Spleen (tissue), 11 donors: Measurements from ENCODE around the gene MRS2. TPM values are rescaled to one million over a fixed set of nuclear protein-coding genes. Genes with fewer than 3 reads are reported as not detected.

Source experiments
- DNase-seq: peaks from one replicate; pipeline ENCODE4 v3.0.0-alpha.2; 2020
- H3K27ac ChIP-seq, 8 donors: fragments of 200-600 bp; sonication (generic) in 7 of 8; 1 replicate in 4 of 8; 2 replicates in 4 of 8; pipeline versions ENCODE4 v1.5.0 to v1.8.0; 2016 to 2021; ENCODE audit warnings: inconsistent platforms in 4 of 8, mild to moderate bottlenecking in 4 of 8, moderate library complexity in 1 of 8
- H3K27me3 ChIP-seq, 7 donors: fragments of 200-600 bp; sonication (generic) in 6 of 7; replicated peaks in 1 of 7; 1 replicate in 4 of 7; 2 replicates in 3 of 7; pipeline versions ENCODE4 v1.5.0 to v1.8.0; 2016 to 2021; ENCODE audit warnings: inconsistent platforms in 3 of 7, mild to moderate bottlenecking in 1 of 7
- H3K36me3 ChIP-seq, 6 donors: fragments of 200-600 bp; sonication (generic) in 5 of 6; 1 replicate in 4 of 6; 2 replicates in 2 of 6; pipeline versions ENCODE4 v1.5.0 to v1.8.0; 2016 to 2021; ENCODE audit warnings: inconsistent platforms in 2 of 6
- H3K4me1 ChIP-seq, 6 donors: fragments of 200-600 bp; sonication (generic) in 5 of 6; 1 replicate in 3 of 6; 2 replicates in 3 of 6; pipeline versions ENCODE4 v1.5.0 to v1.8.0; 2016 to 2021; ENCODE audit warnings: inconsistent platforms in 3 of 6
- H3K4me3 ChIP-seq, 8 donors: fragments of 200-600 bp; sonication (generic) in 7 of 8; 1 replicate in 4 of 8; 2 replicates in 4 of 8; pipeline versions ENCODE4 v1.5.0 to v1.8.0; 2016 to 2021; ENCODE audit warnings: inconsistent platforms in 4 of 8, mild to moderate bottlenecking in 4 of 8, moderate library complexity in 2 of 8
- H3K9me3 ChIP-seq, 8 donors: fragments of 200-600 bp; sonication (generic) in 7 of 8; 1 replicate in 4 of 8; 2 replicates in 4 of 8; pipeline versions ENCODE4 v1.5.0 to v1.8.0; 2016 to 2021; ENCODE audit warnings: inconsistent platforms in 4 of 8
- CTCF ChIP-seq, 11 experiments: fragments of 200-600 bp in 7 of 11; fragments of 450-650 bp in 4 of 11; sonication (generic) in 4 of 11; IDR thresholded peaks in 8 of 11; conservative IDR thresholded peaks in 3 of 11; 1 replicate in 7 of 11; 2 replicates in 4 of 11; pipeline versions ENCODE4 v1.4.0 to v1.8.0; 2016 to 2021; ENCODE audit warnings: antibody characterized with exemption in 11 of 11, inconsistent platforms in 4 of 11, mild to moderate bottlenecking in 1 of 11
- POLR2A ChIP-seq, 3 donors: fragments of 450-650 bp; IDR thresholded peaks; one replicate each; pipeline ENCODE4 v1.5.1; 2017; ENCODE audit warnings: antibody characterized with exemption in 3 of 3, mild to moderate bottlenecking in 1 of 3
- POLR2AphosphoS5 ChIP-seq, 3 donors: sonication (generic); formaldehyde crosslinking; IDR thresholded peaks; one replicate each; pipeline ENCODE4 v1.5.1; 2017; ENCODE audit warnings: antibody characterized with exemption in 3 of 3
- WGBS, 5 donors: extraction: QIAGEN DNeasy Blood & Tissue Kit in 3 of 5; methylation state at CpG; one replicate each; pipeline versions ENCODE4 v1.1.5 to v1.1.7; 2013 to 2018; 5-methylcytosine and 5-hydroxymethylcytosine counted together
- intact Hi-C: fragments of 100-400 bp; cut with DNase I; formaldehyde crosslinking; loops from one replicate; pipeline ENCODE4 v1.15.0; 2023; ENCODE audit warnings: low total_unique reads
- polyA plus RNA-seq, 3 donors: library from polyadenylated mRNA; stranded (reverse); fragments of 200-250 nt; gene quantifications; one replicate each; pipeline ENCODE4 v1.2.1, GENCODE V29; 2013
- small RNA-seq, 4 donors: library from RNA; depleted of rRNA; stranded (forward); fragments of <200 nt; gene quantifications; one replicate each; pipeline ENCODE3, GENCODE V24; 2016
- total RNA-seq, 7 donors: library from RNA; depleted of rRNA in 3 of 7; stranded (reverse); fragments of >200 nt in 3 of 7; fragmentation: NEBNext Ultra II Directional in 4 of 7; extraction: Animal tissue kit (Norgen Biotek cat#: 25700) in 4 of 7; gene quantifications; one replicate each; pipeline versions ENCODE4 v1.1.0 to v1.2.1, GENCODE V29; 2016 to 2021
- donor health status: healthy with polysubstance abuse.
- donor health status: DM: no; HTN: no; CAD: no; lungs with moderate emphysema.
- donor health status: DM: no; HTN: no; CAD: no.
- donor health status: Bipolar disorder and iron deficiency.
- donor health status: healthy.
- donor health status: DM: no; HTN: no; CAD: no.
- donor health status: DM: yes; HTN: yes; CAD: no.

MRS2 gene
- total and polyA plus RNA-seq, 10 donors: 10.0 to 23.7 (median 18.3) TPM

DNA sequence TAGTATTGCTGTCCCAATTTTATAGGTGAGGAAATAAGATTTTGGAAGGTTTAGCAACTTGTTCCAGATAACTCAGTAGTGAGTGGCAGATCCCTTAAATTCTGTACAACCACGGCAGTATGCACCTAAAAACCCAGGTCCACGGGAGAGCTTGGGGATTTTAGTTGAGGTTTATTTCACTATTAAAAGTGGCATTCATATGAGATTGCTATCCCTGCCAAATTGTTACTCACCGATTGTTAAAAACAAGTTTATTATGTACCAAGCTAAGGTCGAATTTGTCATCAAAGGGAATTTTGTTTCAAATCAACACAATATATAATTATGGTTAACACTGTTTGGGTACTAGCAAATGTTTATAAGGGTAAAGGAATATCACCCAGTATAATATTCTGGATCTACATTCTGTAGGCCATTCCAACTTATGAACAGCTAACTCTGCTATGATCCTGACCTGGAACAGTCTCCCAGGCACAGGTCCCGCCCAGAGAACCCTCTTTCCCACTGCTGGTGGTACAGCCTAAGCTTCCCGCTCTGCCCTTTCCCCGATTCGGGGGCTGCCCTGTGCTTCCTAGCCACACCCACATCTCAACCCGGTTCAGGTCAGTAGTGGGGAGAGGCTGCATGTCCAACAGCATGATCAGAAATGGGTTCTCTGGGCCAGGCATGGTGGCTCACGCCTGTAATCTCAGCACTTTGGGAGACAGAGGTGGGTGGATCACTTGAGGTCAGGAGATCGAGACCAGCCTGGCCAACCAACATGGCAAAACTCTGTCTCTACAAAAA, 61.7 kb downstream of the MRS2 start:
- no peak overlapping the region for H3K27ac ChIP-seq
- no peaks in the 10 kb centered on the region for H3K27me3 ChIP-seq
- H3K4me1 ChIP-seq: no peaks in the 10 kb centered on the region
- no peak overlapping the region for H3K4me3 ChIP-seq
- 84 to 92% (median 90%) methylated on average over 11 of the region's 11 CpGs for WGBS, 5 donors
- no peak for DNase-seq
- intact Hi-C loops: no loop called here
- TF ChIP-seq POLR2AphosphoS5 (IDR thresholded peaks at IDR 0.05): no peak
- TF ChIP-seq POLR2A (IDR thresholded peaks at IDR 0.05): no peak
- no peak for TF ChIP-seq CTCF (IDR thresholded peaks at IDR 0.05 in 8 of 11, conservative IDR thresholded peaks at IDR 0.05 in 3 of 11)
- H3K36me3 ChIP-seq: no peaks in the 10 kb centered on the region
- H3K9me3 ChIP-seq: no peaks in the 10 kb centered on the region

- intact Hi-C loops: no loop called here
- no peaks in the 10 kb centered on the region for H3K27me3 ChIP-seq
- no peak overlapping the region for H3K4me3 ChIP-seq
- TF ChIP-seq POLR2AphosphoS5 (IDR thresholded peaks at IDR 0.05) (no peak), POLR2A (IDR thresholded peaks at IDR 0.05) (no peak), CTCF (IDR thresholded peaks at IDR 0.05 in 8 of 11, conservative IDR thresholded peaks at IDR 0.05 in 3 of 11) (no peak)
- DNase-seq: no peak
- H3K4me1 ChIP-seq: no peaks in the 10 kb centered on the region
- H3K27ac ChIP-seq: no peak overlapping the region
- WGBS, 5 donors: 91 to 98% (median 94%) methylated on average over 7 of the region's 7 CpGs
- no peaks in the 10 kb centered on the region for H3K36me3 ChIP-seq
- no peaks in the 10 kb centered on the region for H3K9me3 ChIP-seq
These were observed 67.1 kb downstream of the MRS2 start for GRCh38 chr6:24469811-24470210.

DNA sequence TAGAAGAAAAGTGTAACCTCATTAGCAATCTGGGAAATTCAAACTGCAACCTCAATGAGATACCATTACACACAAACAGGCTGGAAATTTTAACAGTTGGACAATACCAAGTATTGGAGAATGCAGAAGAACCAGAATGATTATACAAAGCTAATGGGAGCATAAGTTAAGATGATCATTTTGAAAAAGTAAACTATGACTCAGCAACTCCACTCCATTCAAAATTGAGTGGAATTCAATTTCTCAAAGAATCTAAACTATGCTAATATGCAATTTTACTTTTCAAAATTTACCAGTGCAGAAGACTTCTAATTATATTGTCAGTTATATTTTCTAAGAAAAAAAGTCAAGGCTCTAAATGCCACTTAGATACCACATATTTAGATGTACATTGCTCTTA, 69.4 kb downstream of the MRS2 start:
- no peaks in the 10 kb centered on the region for H3K9me3 ChIP-seq
- intact Hi-C loops: no loop called here
- no peak for TF ChIP-seq POLR2A (IDR thresholded peaks at IDR 0.05)
- TF ChIP-seq POLR2AphosphoS5 (IDR thresholded peaks at IDR 0.05): no peak
- TF ChIP-seq CTCF (IDR thresholded peaks at IDR 0.05 in 8 of 11, conservative IDR thresholded peaks at IDR 0.05 in 3 of 11): no peak
- no peaks in the 10 kb centered on the region for H3K27me3 ChIP-seq
- no peak for DNase-seq
- H3K27ac ChIP-seq: no peak overlapping the region
- H3K4me3 ChIP-seq: no peak overlapping the region
- H3K4me1 ChIP-seq: no peaks in the 10 kb centered on the region
- H3K36me3 ChIP-seq: no peaks in the 10 kb centered on the region

Small RNA genes within 50 kb of the gene (small RNA-seq; reads per million reads assigned to genes)
- gene RNU6-391P: 0 reads per million in 4 donors

Other genes starting within 250 kb of the MRS2 start
- gene DCDC2, start 44.9 kb upstream of the MRS2 start, total RNA-seq: not detected
- under 1 TPM in 2 of 3 donors, not detected in 1; 0.02 to 0.03 TPM for gene DCDC2, start 44.9 kb upstream of the MRS2 start, polyA plus RNA-seq
- 1 to 10 TPM; 1.7 to 4.3 (median 2.5) TPM for gene GPLD1, start 86.6 kb downstream of the MRS2 start, total RNA-seq
- under 1 TPM; 0.15 to 0.41 (median 0.32) TPM for gene GPLD1, start 86.6 kb downstream of the MRS2 start, polyA plus RNA-seq
- gene ALDH5A1, start 92.0 kb downstream of the MRS2 start, total RNA-seq: 10 to 100 TPM in 5 of 7 donors, 1 to 10 TPM in 2; 7.7 to 16.6 (median 11.5) TPM
- gene ALDH5A1, start 92.0 kb downstream of the MRS2 start, polyA plus RNA-seq: 1 to 10 TPM; 5.7 to 7.6 (median 6.7) TPM
- gene KIAA0319, start 243.3 kb downstream of the MRS2 start, total RNA-seq: under 1 TPM; 0.16 to 0.66 (median 0.34) TPM
- under 1 TPM; 0.02 to 0.10 (median 0.07) TPM for gene KIAA0319, start 243.3 kb downstream of the MRS2 start, polyA plus RNA-seq